Measurements from ENCODE around the gene CXCL8. TPM values are rescaled to one million over a fixed set of nuclear protein-coding genes. Genes with fewer than 3 reads are reported as not detected.

Gene CXCL8
- total and polyA plus RNA-seq, 2 of the 8 experiments (the other 6 are each of a cell fraction or from before 2014, with no cell fraction given): not detected

DNA sequence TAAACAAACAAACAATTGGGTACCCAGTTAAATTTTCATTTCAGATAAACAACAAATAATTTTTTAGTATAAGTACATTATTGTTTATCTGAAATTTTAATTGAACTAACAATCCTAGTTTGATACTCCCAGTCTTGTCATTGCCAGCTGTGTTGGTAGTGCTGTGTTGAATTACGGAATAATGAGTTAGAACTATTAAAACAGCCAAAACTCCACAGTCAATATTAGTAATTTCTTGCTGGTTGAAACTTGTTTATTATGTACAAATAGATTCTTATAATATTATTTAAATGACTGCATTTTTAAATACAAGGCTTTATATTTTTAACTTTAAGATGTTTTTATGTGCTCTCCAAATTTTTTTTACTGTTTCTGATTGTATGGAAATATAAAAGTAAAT, 2.9 kb downstream of the CXCL8 start:
- POLR2A ChIA-PET (ENCODE audit: partially characterized antibody): no interaction called here

More for the DNA sequence above, 2.9 kb downstream of the CXCL8 start:
- H4K91ac ChIP-seq (replicated peaks; ENCODE audit: insufficient read length, low read length): no peak overlapping the region
- H2AK5ac ChIP-seq (ENCODE audit: low read depth, low read length): no peak overlapping the region
- no peak overlapping the region for H3K18ac ChIP-seq (ENCODE audit: extremely low read depth, low read length)
- H3K4me3 ChIP-seq (ENCODE audit: extremely low read depth in 1 of 4, insufficient read depth in 2 of 4, low read depth in 3 of 4, low read length in 4 of 4): no peak overlapping the region
- H3K27ac ChIP-seq (ENCODE audit: low read depth, low read length): no peak overlapping the region
- no peak overlapping the region for H3K9ac ChIP-seq (replicated peaks in 1 of 4; ENCODE audit: extremely low read depth in 1 of 4, low read depth in 3 of 4, low read length in 3 of 4)
- 93% methylated on average over 1 of the region's 1 CpG; no CpG with 5 or more reads in 1 of the 2 experiments for WGBS, 2 experiments (ENCODE audit: extremely low coverage in 1 of 2, insufficient coverage in 1 of 2, insufficient read length in 1 of 2, insufficient replicate concordance in 2 of 2, low coverage in 1 of 2, low lambda C conversion rate in 2 of 2, missing lambda C conversion rate in 1 of 2)
- no peaks in the 10 kb centered on the region for H3K27me3 ChIP-seq (replicated peaks in 1 of 4; ENCODE audit: control insufficient read depth in 3 of 4, extremely low read depth in 1 of 4, insufficient read depth in 3 of 4, low read length in 3 of 4)
- no peaks in the 10 kb centered on the region for H3K23me2 ChIP-seq (ENCODE audit: low read depth, low read length)
- H3K4ac ChIP-seq (replicated peaks; ENCODE audit: insufficient read length, low read depth, low read length): no peak overlapping the region
- H2BK12ac ChIP-seq (ENCODE audit: low read depth, low read length): no peak overlapping the region
- no peaks in the 10 kb centered on the region for H3K79me1 ChIP-seq (ENCODE audit: low read depth, low read length)
- H4K20me1 ChIP-seq (replicated peaks in 1 of 2; ENCODE audit: control insufficient read depth in 1 of 2, insufficient read depth in 2 of 2, low read length in 2 of 2): no peaks in the 10 kb centered on the region
- DNase-seq (ENCODE audit: low read depth in 1 of 2, low spot score in 2 of 2): no peak
- no peaks in the 10 kb centered on the region for H3K4me1 ChIP-seq (replicated peaks in 1 of 4; ENCODE audit: control insufficient read depth in 3 of 4, insufficient read depth in 4 of 4, low read length in 3 of 4)
- no peak overlapping the region for H4K8ac ChIP-seq (ENCODE audit: extremely low read depth, insufficient read depth, low read length)
- H3K4me2 ChIP-seq (ENCODE audit: insufficient read depth in 1 of 2, low read depth in 2 of 2, low read length in 2 of 2): no peak overlapping the region
- H2BK5ac ChIP-seq (ENCODE audit: low read depth, low read length): no peak overlapping the region
- H4K5ac ChIP-seq (ENCODE audit: insufficient read length, low read depth, low read length): no peak overlapping the region
- CTCF ChIA-PET (ENCODE audit: partially characterized antibody): interaction anchor here (0.9 kb wide), 1 partner anchor 14 kb away, joined by 4 read pairs; no protein-coding TSS in a partner anchor
- H2BK15ac ChIP-seq (ENCODE audit: low read length): no peak overlapping the region
- TF ChIP-seq, protein P1, sequence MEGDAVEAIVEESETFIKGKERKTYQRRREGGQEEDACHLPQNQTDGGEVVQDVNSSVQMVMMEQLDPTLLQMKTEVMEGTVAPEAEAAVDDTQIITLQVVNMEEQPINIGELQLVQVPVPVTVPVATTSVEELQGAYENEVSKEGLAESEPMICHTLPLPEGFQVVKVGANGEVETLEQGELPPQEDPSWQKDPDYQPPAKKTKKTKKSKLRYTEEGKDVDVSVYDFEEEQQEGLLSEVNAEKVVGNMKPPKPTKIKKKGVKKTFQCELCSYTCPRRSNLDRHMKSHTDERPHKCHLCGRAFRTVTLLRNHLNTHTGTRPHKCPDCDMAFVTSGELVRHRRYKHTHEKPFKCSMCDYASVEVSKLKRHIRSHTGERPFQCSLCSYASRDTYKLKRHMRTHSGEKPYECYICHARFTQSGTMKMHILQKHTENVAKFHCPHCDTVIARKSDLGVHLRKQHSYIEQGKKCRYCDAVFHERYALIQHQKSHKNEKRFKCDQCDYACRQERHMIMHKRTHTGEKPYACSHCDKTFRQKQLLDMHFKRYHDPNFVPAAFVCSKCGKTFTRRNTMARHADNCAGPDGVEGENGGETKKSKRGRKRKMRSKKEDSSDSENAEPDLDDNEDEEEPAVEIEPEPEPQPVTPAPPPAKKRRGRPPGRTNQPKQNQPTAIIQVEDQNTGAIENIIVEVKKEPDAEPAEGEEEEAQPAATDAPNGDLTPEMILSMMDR (IDR thresholded peaks at IDR 0.05; ENCODE audit: control extremely low read depth in 1 of 3, insufficient read depth in 1 of 3, low read depth in 1 of 3, low read length in 3 of 3): no peak
- TF ChIP-seq FOSL1 (IDR thresholded peaks at IDR 0.05; ENCODE audit: insufficient read depth, low read depth, low read length) (no peak), JUND (IDR thresholded peaks at IDR 0.05; ENCODE audit: low read length) (no peak), CREB1 (IDR thresholded peaks at IDR 0.05) (no peak), YY1 (IDR thresholded peaks at IDR 0.05; ENCODE audit: low read depth, low read length) (no peak), EZH2 (IDR thresholded peaks at IDR 0.05; ENCODE audit: low read depth, low read length, severe bottlenecking) (no peak), TAF1 (IDR thresholded peaks at IDR 0.05; ENCODE audit: low read depth, low read length) (no peak)
- TF ChIP-seq, protein P2, sequence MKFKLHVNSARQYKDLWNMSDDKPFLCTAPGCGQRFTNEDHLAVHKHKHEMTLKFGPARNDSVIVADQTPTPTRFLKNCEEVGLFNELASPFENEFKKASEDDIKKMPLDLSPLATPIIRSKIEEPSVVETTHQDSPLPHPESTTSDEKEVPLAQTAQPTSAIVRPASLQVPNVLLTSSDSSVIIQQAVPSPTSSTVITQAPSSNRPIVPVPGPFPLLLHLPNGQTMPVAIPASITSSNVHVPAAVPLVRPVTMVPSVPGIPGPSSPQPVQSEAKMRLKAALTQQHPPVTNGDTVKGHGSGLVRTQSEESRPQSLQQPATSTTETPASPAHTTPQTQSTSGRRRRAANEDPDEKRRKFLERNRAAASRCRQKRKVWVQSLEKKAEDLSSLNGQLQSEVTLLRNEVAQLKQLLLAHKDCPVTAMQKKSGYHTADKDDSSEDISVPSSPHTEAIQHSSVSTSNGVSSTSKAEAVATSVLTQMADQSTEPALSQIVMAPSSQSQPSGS (IDR thresholded peaks at IDR 0.05; ENCODE audit: low read length): no peak
- H3K14ac ChIP-seq (ENCODE audit: insufficient read length): no peak overlapping the region
- H3K79me2 ChIP-seq (ENCODE audit: control insufficient read depth in 1 of 2, insufficient read depth in 2 of 2, low read length in 2 of 2): no peaks in the 10 kb centered on the region
- no peaks in the 10 kb centered on the region for H3K36me3 ChIP-seq (ENCODE audit: control insufficient read depth in 2 of 4, insufficient read depth in 4 of 4, low read length in 3 of 4)
- no peak overlapping the region for H2BK120ac ChIP-seq (replicated peaks; ENCODE audit: low read depth, low read length)
- no peaks in the 10 kb centered on the region for H3K9me3 ChIP-seq (ENCODE audit: insufficient read depth in 2 of 2, low read depth in 1 of 2, low read length in 1 of 2)
- no peak overlapping the region for H3K56ac ChIP-seq (replicated peaks; ENCODE audit: insufficient read length, low read depth, low read length)
- no peak overlapping the region for H2AFZ ChIP-seq (ENCODE audit: low read length)
- H3K23ac ChIP-seq (ENCODE audit: insufficient read length): no peak overlapping the region
- no peak overlapping the region for H2BK20ac ChIP-seq (ENCODE audit: low read length)
- no peak for FAIRE-seq

Measured in H1 (cell line).